Bronchial epithelial cell (primary cell): ENCODE data around the gene EMC6. TPM values are rescaled to one million over a fixed set of nuclear protein-coding genes. Genes with fewer than 3 reads are reported as not detected.
A peak's percentile ranks its signal among the peaks of the same experiment; 100 is the strongest.

Experiments
- DNase-seq: peaks from one replicate; pipeline ENCODE4 v3.0.0-alpha.2; 2010; ENCODE audit warnings: low read depth
- FAIRE-seq: peaks from 2 replicates; lab custom pipeline; 2011; peaks lifted over from hg19 to GRCh38; lab: Jason Lieb, UNC
- H3K27me3 ChIP-seq: 2 replicates; pipeline ENCODE4 v1.5.1; 2011; ENCODE audit warnings: low read length; ENCODE audit not compliant: control insufficient read depth, insufficient read depth
- H3K36me3 ChIP-seq: 2 replicates; pipeline ENCODE4 v1.5.1; 2011; ENCODE audit warnings: low read length; ENCODE audit not compliant: control insufficient read depth, insufficient read depth
- H3K4me3 ChIP-seq: 2 replicates; pipeline ENCODE4 v1.5.1; 2011; ENCODE audit warnings: mild to moderate bottlenecking, low read depth, low read length, control low read depth
- CTCF ChIP-seq: IDR thresholded peaks from 2 replicates; pipeline ENCODE4 v1.5.1; 2011; ENCODE audit warnings: mild to moderate bottlenecking, moderate library complexity, low read length, control low read depth, inconsistent platforms; ENCODE audit not compliant: insufficient read depth, severe bottlenecking
- total RNA-seq: library from RNA; depleted of rRNA; stranded (reverse); fragments of >200 nt; gene quantifications from 2 replicates; pipeline ENCODE4 v1.2.1, GENCODE V29; 2014

The EMC6 gene
- total RNA-seq, 1 donor from 2014 or later = 26.1 TPM

GRCh38 chr17:3639981-3640596 lies 28.5 kb upstream of the EMC6 start:
- Histone ChIP-seq H3K36me3 (peaks cover 4% of the 10 kb centered on the region), H3K4me3 (no peak overlapping the region), H3K27me3 (no peaks in the 10 kb centered on the region)
- no peak for DNase-seq
- FAIRE-seq = no peak
- no peak for TF ChIP-seq CTCF

- no peak overlapping the region for H3K4me3 ChIP-seq
- no peak for DNase-seq
- no peaks in the 10 kb centered on the region for H3K27me3 ChIP-seq
- no peak for TF ChIP-seq CTCF
- H3K36me3 ChIP-seq = peaks cover 7% of the 10 kb centered on the region
- no peak for FAIRE-seq
These were observed 27.6 kb upstream of the EMC6 start for GRCh38 chr17:3641014-3641413.

DNA sequence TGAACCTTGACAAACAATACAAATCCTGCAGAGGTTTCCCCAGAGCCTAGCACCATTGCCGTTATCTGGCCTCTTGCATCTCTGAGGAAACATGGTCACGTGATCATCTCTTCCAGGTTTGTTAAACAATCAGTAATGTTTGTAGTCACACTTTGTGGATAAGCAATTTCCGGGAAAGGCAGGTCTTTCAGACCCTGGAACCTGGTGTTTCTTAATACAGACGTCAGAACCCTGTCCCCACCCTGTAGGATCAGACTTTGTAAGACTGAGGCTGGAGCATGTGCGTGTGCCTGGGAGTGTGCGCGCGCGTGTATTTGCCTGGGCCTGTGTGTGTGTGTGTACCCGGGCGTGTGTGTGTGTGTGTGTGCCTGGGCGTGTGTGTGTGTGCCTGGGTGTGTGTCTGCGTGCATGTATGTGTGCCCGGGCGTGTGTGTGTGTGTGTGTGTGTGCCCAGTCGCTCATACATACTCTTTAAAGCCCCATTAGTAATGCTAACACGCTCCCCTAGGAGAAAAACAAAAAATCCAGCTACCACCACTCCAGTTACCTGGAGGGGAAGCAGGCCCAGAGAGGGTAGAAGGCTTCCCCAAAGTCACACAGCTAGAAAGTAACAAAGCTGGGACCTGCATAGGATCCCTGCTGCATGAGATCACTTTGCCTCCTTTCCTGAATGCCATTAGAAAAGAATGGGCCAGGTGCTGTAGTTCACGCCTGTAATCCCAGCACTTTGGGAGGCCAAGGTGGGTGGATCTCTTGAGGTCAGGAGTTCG lies 26.7 kb upstream of the EMC6 start:
- no peak overlapping the region for H3K4me3 ChIP-seq
- FAIRE-seq (no peak), DNase-seq (no peak)
- no peaks in the 10 kb centered on the region for H3K27me3 ChIP-seq
- TF ChIP-seq CTCF = no peak
- H3K36me3 ChIP-seq = peaks cover 11% of the 10 kb centered on the region

DNA sequence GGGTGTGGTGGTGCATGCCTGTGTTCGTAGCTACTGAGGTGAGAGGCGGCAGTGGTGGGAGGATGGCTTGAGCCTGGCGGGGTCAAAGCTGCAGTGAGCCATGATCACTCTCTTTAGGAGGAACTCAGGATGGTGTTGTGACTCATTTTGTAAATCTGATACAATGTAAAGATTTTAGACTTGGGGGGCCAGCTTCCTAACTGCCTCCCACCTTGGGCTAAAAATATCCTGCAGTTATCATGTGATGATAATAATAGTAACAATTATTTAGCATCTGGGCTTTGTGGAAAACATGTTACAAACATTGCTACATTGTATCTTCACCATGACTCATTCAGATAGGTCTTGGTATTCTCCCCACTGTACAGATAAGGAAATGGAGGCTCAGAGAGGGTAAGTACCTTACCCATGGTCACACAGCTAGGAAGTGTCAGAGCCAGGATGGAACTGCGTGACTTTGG lies 24.7 kb upstream of the EMC6 start:
- Histone ChIP-seq H3K36me3 (peaks cover 12% of the 10 kb centered on the region), H3K27me3 (no peaks in the 10 kb centered on the region), H3K4me3 (no peak overlapping the region)
- no peak for TF ChIP-seq CTCF
- DNase-seq (no peak), FAIRE-seq (no peak)

DNA sequence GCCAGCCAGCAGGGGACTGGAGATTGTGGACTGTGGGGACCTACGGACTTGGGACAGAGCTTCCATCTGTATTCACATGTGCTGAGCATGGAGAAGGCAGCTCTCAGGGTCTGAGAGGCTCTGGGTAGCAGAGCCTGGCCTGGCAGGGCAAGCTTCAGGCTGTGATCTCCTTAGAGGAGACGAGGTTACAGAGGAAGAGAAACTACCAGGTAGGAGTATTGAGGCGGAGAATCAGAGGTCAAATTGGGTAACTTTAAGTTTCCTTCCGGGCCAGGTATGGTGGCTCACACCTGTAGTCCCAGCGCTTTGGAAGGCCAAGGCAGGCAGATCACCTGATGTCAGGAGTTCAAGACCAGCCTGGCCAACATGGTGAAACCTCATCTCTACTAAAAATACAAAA lies 23.3 kb upstream of the EMC6 start:
- no peak overlapping the region for H3K4me3 ChIP-seq
- no peak for TF ChIP-seq CTCF
- peaks cover 15% of the 10 kb centered on the region for H3K36me3 ChIP-seq
- no peak for DNase-seq
- no peaks in the 10 kb centered on the region for H3K27me3 ChIP-seq
- FAIRE-seq = peak; percentile 50
